Renal cortex interstitium (tissue), 11 donors: ENCODE results near the gene EVC2. TPM values are rescaled to one million over a fixed set of nuclear protein-coding genes. Genes with fewer than 3 reads are reported as not detected.

Source experiments
- DNase-seq, 11 donors: peaks; one replicate each; pipeline ENCODE4 v3.0.0-alpha.2; 2013; ENCODE audit warnings: low read depth in 9 of 11, low spot score in 4 of 11; ENCODE audit errors: extremely low read depth in 1 of 11
- polyA plus RNA-seq, 3 donors: library from polyadenylated mRNA; unstranded; fragments of 120-200 nt; gene quantifications; one replicate each; pipeline ENCODE4 v1.2.1, GENCODE V29; 2013; ENCODE audit not compliant: insufficient read length in 3 of 3

The EVC2 gene
- polyA plus RNA-seq, 3 donors = 8.7 to 9.4 (median 9.2) TPM

GRCh38 chr4:5717449-5718158, 9.2 kb upstream of the EVC2 start:
- no peak for DNase-seq

GRCh38 chr4:5716391-5716790, 8.0 kb upstream of the EVC2 start:
- no peak for DNase-seq

GRCh38 chr4:5715357-5715756, 7.0 kb upstream of the EVC2 start:
- no peak for DNase-seq

GRCh38 chr4:5713861-5714260, 5.5 kb upstream of the EVC2 start:
- DNase-seq = no peak

- DNase-seq = no peak
Observed at GRCh38 chr4:5712931-5713330, 4.6 kb upstream of the EVC2 start.

- DNase-seq = no peak
Observed at GRCh38 chr4:5712517-5712916, 4.2 kb upstream of the EVC2 start.

GRCh38 chr4:5711479-5712184, 3.3 kb upstream of the EVC2 start:
- peak in 1 of 11 donors; percentile 20 for DNase-seq

- DNase-seq = peak in 9 of 11 donors; percentile 41 to 83 (median 72)
Observed at GRCh38 chr4:5710961-5711478, 2.7 kb upstream of the EVC2 start, which contains the start of gene EVC. TSS of gene EVC (plus strand) at chr4:5711201. CDS start at chr4:5711381, 180 bp downstream.

GRCh38 chr4:5710065-5710960, 2.0 kb upstream of the EVC2 start:
- DNase-seq = no peak

GRCh38 chr4:5709207-5709575, 832 bp upstream of the EVC2 start:
- DNase-seq = no peak

GRCh38 chr4:5707778-5708448, 446 bp downstream of the EVC2 start:
- DNase-seq = no peak

- no peak for DNase-seq
Observed at GRCh38 chr4:5707366-5707765, 993 bp downstream of the EVC2 start.

GRCh38 chr4:5706486-5707290, 1.7 kb downstream of the EVC2 start:
- no peak for DNase-seq

- DNase-seq = no peak
Observed at GRCh38 chr4:5705647-5706320, 2.6 kb downstream of the EVC2 start.

GRCh38 chr4:5704276-5704675, 4.1 kb downstream of the EVC2 start:
- DNase-seq = no peak

- no peak for DNase-seq
Observed at GRCh38 chr4:5703831-5704230, 4.5 kb downstream of the EVC2 start.

GRCh38 chr4:5701971-5702370, 6.4 kb downstream of the EVC2 start:
- DNase-seq = no peak

GRCh38 chr4:5700459-5700858, 7.9 kb downstream of the EVC2 start:
- DNase-seq = no peak
